GM12892 (cell line): ENCODE results near the gene FAM120A.

ENCODE experiments used
- DNase-seq: peaks from one replicate; pipeline ENCODE4 v3.0.0; 2011; ENCODE audit not compliant: insufficient read length
- FAIRE-seq: peaks from 2 replicates; lab custom pipeline; 2011; peaks lifted over from hg19 to GRCh38; lab: Jason Lieb, UNC
- POLR2A ChIP-seq: IDR thresholded peaks from 2 replicates; pipeline ENCODE4 v1.6.1; 2011; ENCODE audit warnings: low read depth, low read length, control low read depth
- POLR2AphosphoS5 ChIP-seq: IDR thresholded peaks from 2 replicates; pipeline ENCODE4 v1.6.1; 2011; ENCODE audit warnings: low read depth, low read length, control low read depth
- TAF1 ChIP-seq: IDR thresholded peaks from 2 replicates; pipeline ENCODE4 v1.6.1; 2011; ENCODE audit warnings: low read depth, mild to moderate bottlenecking, control low read depth, low read length, borderline replicate concordance

FAM120A gene

GRCh38 chr9:93475856-93476255 is 24.4 kb downstream of the FAM120A start:
- DNase-seq (no peak), FAIRE-seq (no peak)
- TF ChIP-seq TAF1 (no peak), POLR2A (no peak), POLR2AphosphoS5 (no peak)

- FAIRE-seq (no peak), DNase-seq (no peak)
- TF ChIP-seq POLR2A (no peak), TAF1 (no peak), POLR2AphosphoS5 (no peak)
These were observed 25.4 kb downstream of the FAM120A start for GRCh38 chr9:93476924-93477323.

- DNase-seq: no peak
- no peak for FAIRE-seq
These were observed 25.9 kb downstream of the FAM120A start for GRCh38 chr9:93477397-93477796.

GRCh38 chr9:93479726-93480125 is 28.2 kb downstream of the FAM120A start:
- no peak for FAIRE-seq
- DNase-seq: no peak
- no peak for TF ChIP-seq TAF1
- TF ChIP-seq POLR2A: no peak
- no peak for TF ChIP-seq POLR2AphosphoS5

More at GRCh38 chr9:93477397-93477796, 25.9 kb downstream of the FAM120A start:
- no peak for TF ChIP-seq POLR2AphosphoS5
- TF ChIP-seq POLR2A: no peak

- FAIRE-seq (no peak), DNase-seq (no peak)
- no peak for TF ChIP-seq POLR2AphosphoS5
- no peak for TF ChIP-seq TAF1
- TF ChIP-seq POLR2A: no peak
These were observed 28.8 kb downstream of the FAM120A start for GRCh38 chr9:93480262-93480661.

- TF ChIP-seq TAF1 (no peak), POLR2AphosphoS5 (no peak), POLR2A (no peak)
- no peak for DNase-seq
- no peak for FAIRE-seq
These were observed 29.3 kb downstream of the FAM120A start for GRCh38 chr9:93480728-93481324.

- DNase-seq: no peak
- FAIRE-seq: no peak
- TF ChIP-seq POLR2A (no peak), POLR2AphosphoS5 (no peak), TAF1 (no peak)
These were observed 32.0 kb downstream of the FAM120A start for GRCh38 chr9:93483497-93483896.

- TF ChIP-seq POLR2A: no peak
- TF ChIP-seq TAF1: no peak
- DNase-seq (no peak), FAIRE-seq (no peak)
These were observed 34.8 kb downstream of the FAM120A start for GRCh38 chr9:93486268-93486667.

- FAIRE-seq: no peak
- TF ChIP-seq TAF1 (no peak), POLR2A (no peak), POLR2AphosphoS5 (no peak)
- DNase-seq: no peak
These were observed 36.8 kb downstream of the FAM120A start for GRCh38 chr9:93488244-93488643.

- no peak for DNase-seq
- TF ChIP-seq POLR2AphosphoS5 (no peak), TAF1 (no peak), POLR2A (no peak)
- FAIRE-seq: no peak
These were observed 40.2 kb downstream of the FAM120A start for GRCh38 chr9:93491593-93492232.

- no peak for FAIRE-seq
These were observed 40.8 kb downstream of the FAM120A start for GRCh38 chr9:93492327-93492726.

GRCh38 chr9:93493949-93494348 is 42.5 kb downstream of the FAM120A start:
- no peak for DNase-seq
- no peak for FAIRE-seq
- TF ChIP-seq POLR2AphosphoS5 (no peak), TAF1 (no peak), POLR2A (no peak)

More at GRCh38 chr9:93492327-93492726, 40.8 kb downstream of the FAM120A start:
- TF ChIP-seq TAF1 (no peak), POLR2AphosphoS5 (no peak), POLR2A (no peak)
- DNase-seq: no peak
